Central memory CD8-positive, alpha-beta T cell (primary cell): ENCODE data around the gene PRR12.

Experiments used
- ATAC-seq: fragments of 150-1000 bp; cut with Tn5 transposase; replicated peaks from 2 replicates; pipeline ENCODE4 v1.10.0; 2022; ENCODE audit warnings: mild to moderate bottlenecking, moderate FRiP score, moderate number of reproducible peaks; ENCODE audit not compliant: poor library complexity, severe bottlenecking; ENCODE audit errors: extremely low read depth
- DNase-seq, 2 donors: peaks; one replicate each; pipeline ENCODE4 v3.0.0; 2021; ENCODE audit warnings: low spot score in 2 of 2
- H3K27ac Mint-ChIP-seq: one replicate; pipeline ENCODE4 v1.8.0; 2022; ENCODE audit warnings: low read depth, mild to moderate bottlenecking, moderate library complexity, mixed read lengths
- H3K27me3 Mint-ChIP-seq: one replicate; pipeline ENCODE4 v1.8.0; 2022; ENCODE audit warnings: mixed read lengths
- H3K36me3 Mint-ChIP-seq: one replicate; pipeline ENCODE4 v1.8.0; 2022; ENCODE audit warnings: mild to moderate bottlenecking, moderate library complexity, mixed read lengths; ENCODE audit not compliant: insufficient read depth
- H3K4me1 Mint-ChIP-seq: one replicate; pipeline ENCODE4 v1.8.0; 2022; ENCODE audit warnings: mixed read lengths
- H3K4me3 Mint-ChIP-seq: one replicate; pipeline ENCODE4 v1.8.0; 2022; ENCODE audit warnings: mild to moderate bottlenecking, moderate library complexity, mixed read lengths
- H3K9me3 Mint-ChIP-seq: one replicate; pipeline ENCODE4 v1.8.0; 2022; ENCODE audit warnings: mixed read lengths

PRR12 gene

DNA sequence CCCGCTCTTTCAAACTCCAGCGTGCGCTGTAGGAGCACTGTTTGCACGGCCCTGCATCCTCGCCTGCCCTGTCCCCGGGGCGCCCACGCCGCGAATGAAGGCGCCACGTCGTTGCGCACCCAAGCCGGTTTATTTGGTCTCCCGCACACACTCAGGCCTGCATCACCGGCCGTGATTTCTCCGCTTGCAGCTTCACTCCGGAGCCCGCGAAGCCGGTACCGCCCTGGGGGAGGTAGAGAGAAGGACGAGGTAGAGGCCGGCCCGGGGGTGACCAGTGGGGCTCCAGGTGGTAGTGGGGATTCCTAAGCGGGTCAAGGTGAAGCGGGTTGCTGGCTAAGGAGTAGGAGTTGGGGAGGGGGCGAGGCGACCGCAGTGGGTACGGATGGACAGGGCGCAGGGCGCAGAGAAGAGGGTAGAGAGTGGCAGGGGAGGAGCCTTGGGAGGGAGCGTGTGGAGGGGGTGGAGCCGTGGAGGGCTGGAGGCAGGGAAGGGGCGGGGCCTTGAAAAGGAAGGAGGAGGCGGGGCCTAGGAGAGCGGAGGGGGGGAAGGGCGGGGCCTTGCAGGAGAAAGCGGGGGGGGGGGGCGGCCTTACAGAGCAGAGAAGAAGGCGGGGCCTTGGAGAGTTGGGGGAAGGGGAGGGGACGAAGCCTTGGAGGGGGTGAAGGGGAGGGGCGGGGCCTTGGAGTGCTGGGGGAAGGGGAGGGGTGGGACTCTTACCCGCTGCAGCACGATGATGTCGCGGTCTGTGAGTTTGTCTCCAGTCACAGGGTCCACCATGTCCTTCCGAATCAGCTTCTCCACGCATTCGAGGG is 35.2 kb upstream of the PRR12 start:
- peaks cover 42% of the 10 kb centered on the region for H3K36me3 Mint-ChIP-seq

GRCh38 chr19:49556412-49557398 is 34.3 kb upstream of the PRR12 start:
- Mint-ChIP-seq H3K27me3 (no peaks in the 10 kb centered on the region), H3K4me3 (peak overlapping the region; percentile 56), H3K4me1 (peaks cover 59% of the 10 kb centered on the region), H3K9me3 (no peaks in the 10 kb centered on the region), H3K36me3 (peaks cover 42% of the 10 kb centered on the region), H3K27ac (no peak overlapping the region)
- ATAC-seq, result no peak
- no peak for DNase-seq

More for the DNA sequence above, 35.2 kb upstream of the PRR12 start:
- Mint-ChIP-seq H3K27me3 (no peaks in the 10 kb centered on the region), H3K4me3 (peak overlapping the region; percentile 68), H3K27ac (peak overlapping the region; percentile 94), H3K4me1 (peaks cover 54% of the 10 kb centered on the region), H3K9me3 (no peaks in the 10 kb centered on the region)
- DNase-seq (peak; percentile 40 to 57), ATAC-seq (no peak)

DNA sequence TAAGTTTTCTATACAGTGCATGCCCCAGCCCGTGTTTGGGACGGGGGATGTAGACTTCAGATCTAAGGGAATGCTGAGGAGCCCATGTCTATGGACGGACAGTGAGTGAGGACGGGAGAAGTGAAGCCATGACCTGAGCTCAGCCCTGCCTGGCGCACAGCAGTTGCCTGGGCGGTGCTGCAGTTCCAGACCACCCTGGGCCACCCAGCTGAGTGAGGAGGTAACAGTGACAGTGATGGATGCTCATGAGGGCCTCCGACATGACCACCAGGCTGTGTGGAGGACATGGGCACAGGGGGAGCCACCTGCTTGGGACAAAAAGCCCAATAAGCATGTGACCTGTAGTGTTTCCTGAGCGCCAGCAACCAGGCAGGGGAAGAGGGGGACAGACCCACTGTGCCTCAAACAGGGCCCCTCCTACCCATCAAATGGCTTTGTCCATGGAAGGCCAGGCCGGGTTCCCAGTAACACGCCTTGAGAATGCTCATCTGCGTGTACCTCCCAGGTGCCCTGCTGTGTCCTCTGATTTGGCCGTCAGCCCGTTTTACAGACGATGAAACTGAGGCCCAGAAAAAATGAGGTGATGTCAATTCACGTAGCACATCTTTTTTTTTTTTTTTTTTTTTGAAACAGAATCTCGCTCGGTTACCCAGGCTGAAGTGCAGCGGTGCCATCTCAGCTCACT is 33.2 kb upstream of the PRR12 start:
- no peaks in the 10 kb centered on the region for H3K27me3 Mint-ChIP-seq
- peaks cover 42% of the 10 kb centered on the region for H3K36me3 Mint-ChIP-seq
- no peaks in the 10 kb centered on the region for H3K9me3 Mint-ChIP-seq
- peak overlapping the region; percentile 55 for H3K4me3 Mint-ChIP-seq
- no peak for DNase-seq
- H3K27ac Mint-ChIP-seq, result no peak overlapping the region
- no peak for ATAC-seq
- peaks cover 56% of the 10 kb centered on the region for H3K4me1 Mint-ChIP-seq

- no peak for DNase-seq
These were observed 32.4 kb upstream of the PRR12 start for GRCh38 chr19:49558591-49558990.

DNA sequence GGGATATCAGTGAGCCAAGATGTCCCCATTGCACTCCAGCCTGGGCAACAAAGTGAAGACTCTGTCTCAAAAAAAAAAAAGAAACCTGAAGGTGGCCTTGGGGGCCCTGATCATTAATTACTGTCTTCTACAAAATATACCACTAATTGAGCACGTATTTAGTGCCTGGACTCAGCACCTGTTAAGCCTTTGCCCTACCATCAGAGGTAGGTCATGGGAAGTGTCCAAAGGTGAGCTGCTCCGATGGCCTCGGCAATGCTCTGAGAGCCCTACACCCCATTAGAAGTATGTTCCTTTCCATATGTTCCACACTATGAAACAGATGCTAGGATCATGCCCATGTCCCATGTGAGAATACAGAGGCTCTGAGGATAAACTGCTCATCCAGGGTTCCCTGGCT is 31.5 kb upstream of the PRR12 start:
- no peak for ATAC-seq
- H3K36me3 Mint-ChIP-seq, result peaks cover 40% of the 10 kb centered on the region

More at GRCh38 chr19:49558591-49558990, 32.4 kb upstream of the PRR12 start:
- H3K27ac Mint-ChIP-seq, result peak overlapping the region; percentile 79
- peak overlapping the region; percentile 77 for H3K4me3 Mint-ChIP-seq
- H3K36me3 Mint-ChIP-seq, result peaks cover 40% of the 10 kb centered on the region
- no peak for ATAC-seq
- no peaks in the 10 kb centered on the region for H3K27me3 Mint-ChIP-seq
- H3K4me1 Mint-ChIP-seq, result peaks cover 53% of the 10 kb centered on the region
- no peaks in the 10 kb centered on the region for H3K9me3 Mint-ChIP-seq

GRCh38 chr19:49559928-49560327 is 31.1 kb upstream of the PRR12 start:
- peak overlapping the region; percentile 79 for H3K27ac Mint-ChIP-seq
- H3K9me3 Mint-ChIP-seq, result no peaks in the 10 kb centered on the region
- ATAC-seq (no peak), DNase-seq (no peak)
- H3K27me3 Mint-ChIP-seq, result no peaks in the 10 kb centered on the region
- H3K4me1 Mint-ChIP-seq, result peaks cover 56% of the 10 kb centered on the region
- H3K36me3 Mint-ChIP-seq, result peaks cover 36% of the 10 kb centered on the region
- H3K4me3 Mint-ChIP-seq, result peak overlapping the region; percentile 77

More for the DNA sequence above, 31.5 kb upstream of the PRR12 start:
- no peaks in the 10 kb centered on the region for H3K27me3 Mint-ChIP-seq
- H3K4me1 Mint-ChIP-seq, result peaks cover 56% of the 10 kb centered on the region
- DNase-seq, result no peak
- H3K27ac Mint-ChIP-seq, result peak overlapping the region; percentile 79
- H3K9me3 Mint-ChIP-seq, result no peaks in the 10 kb centered on the region
- peak overlapping the region; percentile 77 for H3K4me3 Mint-ChIP-seq

- H3K9me3 Mint-ChIP-seq, result no peaks in the 10 kb centered on the region
- peaks cover 31% of the 10 kb centered on the region for H3K36me3 Mint-ChIP-seq
- no peaks in the 10 kb centered on the region for H3K27me3 Mint-ChIP-seq
- DNase-seq (no peak), ATAC-seq (peak; percentile 21)
- peaks cover 57% of the 10 kb centered on the region for H3K4me1 Mint-ChIP-seq
- H3K27ac Mint-ChIP-seq, result peak overlapping the region; percentile 79
- peak overlapping the region; percentile 77 for H3K4me3 Mint-ChIP-seq
These were observed 30.6 kb upstream of the PRR12 start for GRCh38 chr19:49560358-49560900.

GRCh38 chr19:49564616-49565045 is 26.4 kb upstream of the PRR12 start:
- peak overlapping the region; percentile 88 for H3K27ac Mint-ChIP-seq
- peaks cover 15% of the 10 kb centered on the region for H3K36me3 Mint-ChIP-seq
- no peaks in the 10 kb centered on the region for H3K27me3 Mint-ChIP-seq
- H3K4me1 Mint-ChIP-seq, result peaks cover 75% of the 10 kb centered on the region
- ATAC-seq (no peak), DNase-seq (no peak)
- H3K4me3 Mint-ChIP-seq, result peak overlapping the region; percentile 48
- no peaks in the 10 kb centered on the region for H3K9me3 Mint-ChIP-seq

GRCh38 chr19:49565261-49565660 is 25.7 kb upstream of the PRR12 start:
- ATAC-seq (no peak), DNase-seq (no peak)
- Mint-ChIP-seq H3K4me3 (peak overlapping the region; percentile 48), H3K27me3 (no peaks in the 10 kb centered on the region), H3K4me1 (peaks cover 74% of the 10 kb centered on the region), H3K36me3 (peaks cover 16% of the 10 kb centered on the region), H3K27ac (peak overlapping the region; percentile 88), H3K9me3 (no peaks in the 10 kb centered on the region)

DNA sequence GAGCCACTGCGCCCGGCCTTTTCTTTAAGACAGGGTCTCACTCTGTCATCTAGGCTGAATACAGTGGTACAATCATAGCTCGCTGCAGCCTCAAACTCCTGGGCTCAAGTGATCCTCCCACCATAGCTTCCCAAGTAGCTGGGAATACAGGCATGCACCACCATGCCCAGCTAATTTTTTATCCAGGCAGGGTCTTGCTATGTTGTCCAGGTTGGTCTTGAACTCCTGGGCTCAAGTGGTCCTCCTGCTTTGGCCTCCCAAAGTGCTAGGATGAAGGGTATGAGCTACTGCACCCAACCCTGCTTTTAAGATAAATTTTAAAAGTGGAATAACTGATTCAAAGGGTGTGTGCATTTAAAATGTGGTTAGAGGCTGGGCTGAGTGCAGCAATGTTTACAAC is 24.7 kb upstream of the PRR12 start:
- Mint-ChIP-seq H3K27me3 (no peaks in the 10 kb centered on the region), H3K27ac (peak overlapping the region; percentile 88), H3K9me3 (no peaks in the 10 kb centered on the region), H3K4me3 (peak overlapping the region; percentile 70), H3K36me3 (peaks cover 16% of the 10 kb centered on the region), H3K4me1 (peaks cover 69% of the 10 kb centered on the region)
- ATAC-seq (no peak), DNase-seq (no peak)

DNA sequence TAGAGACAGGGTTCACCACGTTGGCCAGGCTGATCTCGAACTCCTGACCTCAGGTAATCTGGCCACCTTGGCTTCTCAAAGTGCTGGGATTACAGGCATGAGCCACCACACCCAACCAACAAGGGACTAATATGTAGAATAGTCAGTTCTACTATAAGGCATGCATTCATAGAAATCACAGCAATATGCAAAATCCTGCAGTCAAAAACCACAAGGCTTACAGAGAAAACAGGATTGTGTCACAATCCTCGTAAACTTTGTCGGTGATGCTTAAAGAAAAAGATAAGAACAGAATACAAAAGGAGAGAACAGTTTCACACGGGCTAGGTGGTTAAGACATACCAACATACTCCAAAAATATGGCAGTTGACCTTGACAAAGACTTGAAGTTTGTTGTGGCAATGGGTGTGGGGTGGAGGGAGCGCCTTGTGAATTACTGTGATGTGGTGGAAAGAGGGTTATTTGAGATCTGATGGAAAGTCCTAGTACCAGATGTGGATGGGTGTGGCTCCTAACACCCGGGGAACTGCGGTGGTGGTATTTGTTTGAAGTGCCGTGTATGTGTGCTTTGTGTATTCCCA is 23.0 kb upstream of the PRR12 start:
- H3K4me3 Mint-ChIP-seq, result peak overlapping the region; percentile 70
- peak; percentile 56 to 81 for DNase-seq

More for the DNA sequence above, 23.0 kb upstream of the PRR12 start:
- peak; percentile 77 for ATAC-seq
- H3K27me3 Mint-ChIP-seq, result no peaks in the 10 kb centered on the region
- H3K36me3 Mint-ChIP-seq, result peaks cover 16% of the 10 kb centered on the region
- no peaks in the 10 kb centered on the region for H3K9me3 Mint-ChIP-seq
- peak overlapping the region; percentile 81 for H3K27ac Mint-ChIP-seq
- H3K4me1 Mint-ChIP-seq, result peaks cover 59% of the 10 kb centered on the region
